NCI-H82 (cell line): ENCODE measurements around the gene FAM72B.
"Not testable (repeated sequence)": the region's sequence is repeated elsewhere in the genome, so short reads cannot be mapped to it uniquely, and the experiment has no call there.

ENCODE experiments used
- DNase-seq: peaks from one replicate; lab custom pipeline; 2025; lab: John Stamatoyannopoulos, UW

FAM72B gene

GRCh38 chr1:121200232-121200631 is 16.1 kb upstream of the FAM72B start:
- DNase-seq, result not testable (repeated sequence)

DNA sequence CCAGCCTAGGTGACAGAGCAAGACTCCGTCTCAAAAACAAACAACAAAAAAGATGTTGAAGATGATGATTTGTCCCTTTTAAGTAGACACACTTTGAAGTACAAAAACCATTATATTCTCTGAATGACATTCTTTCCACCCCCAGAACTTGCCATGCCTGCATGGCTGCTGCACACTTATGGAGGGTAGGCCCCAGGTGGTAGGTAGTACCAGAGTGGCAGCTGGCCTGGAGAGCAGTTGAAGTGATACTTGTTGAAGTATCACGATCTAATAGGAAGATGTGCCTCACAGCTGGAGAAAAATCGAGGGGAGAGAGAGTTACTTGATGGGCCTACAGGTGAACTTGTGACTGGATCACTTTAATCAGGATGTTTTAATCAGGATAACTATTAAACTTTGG is 15.6 kb upstream of the FAM72B start:
- DNase-seq, result not testable (repeated sequence)

DNA sequence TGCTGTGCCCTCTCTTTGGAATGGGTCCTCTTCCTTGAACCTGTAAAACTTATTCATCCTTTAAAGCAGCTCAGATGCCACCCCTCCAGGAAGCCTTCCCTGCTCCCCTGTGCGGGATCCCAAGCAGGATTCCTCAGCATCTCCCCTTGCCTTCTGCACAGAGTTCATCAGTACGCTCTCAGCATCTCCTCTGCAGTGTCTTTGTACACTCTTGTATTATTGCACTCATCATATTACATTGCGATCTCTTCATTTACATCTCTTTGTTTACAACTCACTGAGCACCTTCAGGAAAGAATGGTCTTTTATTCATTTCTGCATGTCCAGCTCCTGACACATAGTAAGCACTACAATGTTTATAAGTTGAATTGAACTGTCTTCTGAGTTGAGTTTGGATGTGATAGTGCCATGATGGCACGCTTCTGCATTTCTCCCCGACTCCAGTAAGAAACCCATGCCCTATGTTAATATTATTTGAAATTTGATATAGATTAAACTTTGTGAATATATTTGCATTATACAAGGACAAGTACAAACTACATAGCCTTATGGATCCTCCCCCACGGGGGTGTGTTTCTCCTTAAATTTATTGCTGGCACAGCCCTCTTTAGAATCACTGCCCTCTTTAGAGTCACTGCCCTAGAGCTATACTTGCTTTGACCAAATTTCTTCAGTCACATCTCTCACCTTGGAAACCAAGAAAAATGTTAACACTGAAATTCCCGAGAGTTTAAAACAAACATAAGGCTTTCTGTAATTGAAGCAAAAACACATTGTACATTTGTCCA is 13.1 kb upstream of the FAM72B start:
- not testable (repeated sequence) for DNase-seq

GRCh38 chr1:121192512-121192911 is 8.4 kb upstream of the FAM72B start:
- DNase-seq, result not testable (repeated sequence)

GRCh38 chr1:121187914-121188313 is 3.8 kb upstream of the FAM72B start:
- DNase-seq, result not testable (repeated sequence)

- not testable (repeated sequence) for DNase-seq
Measured at GRCh38 chr1:121186191-121186590, 2.1 kb upstream of the FAM72B start.

GRCh38 chr1:121185140-121185708 is 1.1 kb upstream of the FAM72B start:
- not testable (repeated sequence) for DNase-seq

GRCh38 chr1:121183867-121184266 is 273 bp downstream of the FAM72B start:
- DNase-seq, result not testable (repeated sequence)

DNA sequence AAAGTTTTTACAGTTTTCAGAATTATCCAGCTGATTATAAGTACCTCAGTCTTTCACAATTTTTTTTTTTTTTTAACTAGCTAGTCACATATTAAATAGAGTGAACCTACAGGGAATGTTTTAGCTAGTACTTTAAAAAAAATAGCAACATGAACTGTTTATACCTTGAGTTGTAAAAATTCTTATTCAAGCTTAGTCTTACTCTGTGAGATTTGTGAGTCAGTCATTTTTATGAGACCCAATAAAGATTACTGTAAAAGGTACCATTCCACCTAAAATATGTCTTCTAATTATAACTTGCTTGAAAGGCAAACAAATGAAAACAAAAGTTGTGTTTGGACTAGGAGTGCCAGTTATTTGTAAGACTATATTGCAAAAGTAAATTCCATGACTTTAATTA is 5.9 kb downstream of the FAM72B start:
- DNase-seq, result not testable (repeated sequence)

DNA sequence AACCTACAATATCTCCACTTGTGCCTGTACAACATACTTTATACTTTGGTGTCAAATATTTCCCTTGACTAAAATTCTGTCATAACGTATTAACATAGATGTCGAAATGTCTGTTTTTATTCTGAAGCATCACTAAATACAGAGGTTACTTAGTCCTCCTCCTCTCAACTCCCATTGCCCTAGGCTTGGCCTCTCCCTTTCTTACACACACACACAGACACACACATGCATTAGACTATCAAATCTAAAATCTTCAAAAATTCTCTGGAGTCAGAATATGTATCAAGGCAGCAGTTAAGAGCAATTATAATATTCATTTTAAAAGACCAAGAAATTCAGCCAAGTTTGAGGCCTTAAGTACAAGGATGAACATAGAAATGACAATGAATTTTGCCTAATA is 7.5 kb downstream of the FAM72B start:
- DNase-seq, result not testable (repeated sequence)

GRCh38 chr1:121168152-121168668 is 15.9 kb downstream of the FAM72B start:
- not testable (repeated sequence) for DNase-seq

- DNase-seq, result not testable (repeated sequence)
Measured at GRCh38 chr1:121167225-121167738, 16.9 kb downstream of the FAM72B start.

- DNase-seq, result not testable (repeated sequence)
Measured at GRCh38 chr1:121165296-121165695, 18.8 kb downstream of the FAM72B start.

DNA sequence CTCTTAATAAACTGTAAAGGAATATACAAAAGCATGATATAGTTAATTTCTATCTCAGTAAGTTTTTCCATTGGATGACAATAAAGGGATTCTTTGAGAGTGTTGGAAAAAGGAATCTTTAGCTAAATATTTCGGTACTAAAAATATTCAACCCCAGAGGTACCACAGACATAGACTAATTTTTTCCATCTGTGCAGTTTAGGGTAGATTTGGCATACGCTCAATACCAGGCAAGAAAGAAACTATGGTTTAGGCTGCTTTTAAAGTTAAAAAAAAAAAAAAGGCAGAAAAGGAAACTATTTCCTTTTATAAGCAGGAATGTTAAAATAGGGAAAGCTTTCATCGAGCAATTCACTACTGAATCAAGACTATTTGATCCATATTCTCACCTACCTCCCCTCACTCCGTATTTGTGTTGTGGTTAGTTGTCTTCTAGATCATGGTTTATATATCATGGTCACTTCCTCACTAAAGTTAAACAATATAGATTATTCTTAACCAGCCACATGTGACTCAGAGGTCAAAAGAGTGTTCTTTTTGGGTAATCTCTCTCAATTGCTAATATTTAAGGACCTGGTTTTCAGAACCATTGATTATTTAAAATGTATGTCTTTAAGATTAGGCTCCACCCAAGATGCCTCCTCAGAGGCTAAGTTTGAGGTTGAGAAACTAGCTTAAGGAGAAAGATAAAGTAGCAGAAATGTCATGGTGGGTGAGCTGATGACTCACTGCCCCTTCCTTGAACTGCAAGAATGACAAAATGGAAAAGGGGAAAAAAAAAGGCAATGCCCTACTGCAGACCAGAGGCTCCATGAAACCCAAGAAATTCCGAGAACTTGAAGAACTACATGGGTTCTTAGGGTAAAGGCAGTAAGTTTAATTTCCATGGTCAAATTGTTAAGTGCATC is 20.0 kb downstream of the FAM72B start:
- DNase-seq, result not testable (repeated sequence)

- not testable (repeated sequence) for DNase-seq
Measured at GRCh38 chr1:121161199-121161901, 22.8 kb downstream of the FAM72B start.

DNA sequence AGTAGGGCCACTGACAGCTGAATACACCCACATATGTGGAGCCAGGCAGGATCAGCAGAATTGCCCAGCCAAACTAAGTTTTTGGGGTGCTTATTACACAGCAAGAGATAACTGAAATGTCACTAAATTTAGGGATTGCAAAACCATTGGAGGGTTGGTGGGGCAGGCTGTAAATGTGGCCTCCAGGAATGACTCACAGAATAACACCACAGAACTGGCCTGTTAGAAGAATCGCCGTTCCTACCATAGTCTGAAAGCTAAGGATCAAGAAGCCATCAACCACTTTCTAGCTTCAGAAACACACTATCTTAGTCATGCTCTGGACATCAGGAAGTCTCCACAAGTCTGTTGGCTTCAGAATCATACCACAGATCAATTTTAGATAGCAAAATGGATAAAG is 24.0 kb downstream of the FAM72B start:
- not testable (repeated sequence) for DNase-seq

DNA sequence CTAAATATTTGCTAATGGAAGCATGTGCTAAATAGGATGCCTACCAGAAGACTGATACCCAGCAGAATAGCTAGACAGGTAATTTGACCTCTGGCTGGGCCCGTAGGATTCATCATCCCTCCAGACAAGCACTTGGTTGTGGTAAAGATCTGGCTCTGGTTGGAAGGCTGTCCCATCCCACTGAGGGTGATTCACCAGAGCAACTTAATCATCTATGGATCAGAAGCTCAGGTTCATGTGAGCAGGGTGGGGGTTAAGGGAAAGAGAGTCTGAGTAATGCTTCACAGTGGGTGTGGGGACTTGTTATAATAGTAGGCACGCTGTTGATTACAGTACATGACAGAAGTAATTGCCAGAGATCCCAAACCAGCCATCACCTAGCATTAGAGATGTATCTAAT is 26.5 kb downstream of the FAM72B start:
- not testable (repeated sequence) for DNase-seq

DNA sequence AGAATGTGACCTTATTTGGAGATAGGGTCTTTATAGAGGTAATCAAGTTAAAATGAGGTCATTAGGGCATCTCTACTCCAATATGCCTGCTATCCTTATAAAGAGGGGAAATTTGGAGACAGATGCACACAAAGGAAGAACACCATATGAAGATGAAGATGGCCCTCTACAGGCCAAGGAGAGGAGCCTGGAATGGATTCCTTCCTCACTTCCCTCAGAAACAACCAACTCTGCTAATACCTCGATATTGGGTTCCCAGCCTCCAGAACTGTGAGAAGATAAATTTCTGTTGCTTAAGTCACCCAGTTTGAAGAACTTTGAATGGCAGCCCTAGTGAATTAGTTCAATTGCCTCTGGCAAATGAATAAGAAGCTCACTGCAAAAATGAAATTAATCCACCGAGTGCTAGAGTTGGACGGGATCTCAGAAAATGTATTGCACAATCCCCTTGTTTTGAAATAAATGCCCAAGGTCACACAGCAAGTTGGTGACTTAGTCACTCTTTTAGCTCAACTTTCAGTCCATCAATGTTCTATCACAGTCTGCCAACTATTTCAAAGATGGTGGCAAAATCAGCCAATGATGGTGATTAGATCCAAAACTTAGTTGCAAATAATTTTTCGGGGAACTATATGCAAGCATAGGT is 27.1 kb downstream of the FAM72B start:
- not testable (repeated sequence) for DNase-seq

DNA sequence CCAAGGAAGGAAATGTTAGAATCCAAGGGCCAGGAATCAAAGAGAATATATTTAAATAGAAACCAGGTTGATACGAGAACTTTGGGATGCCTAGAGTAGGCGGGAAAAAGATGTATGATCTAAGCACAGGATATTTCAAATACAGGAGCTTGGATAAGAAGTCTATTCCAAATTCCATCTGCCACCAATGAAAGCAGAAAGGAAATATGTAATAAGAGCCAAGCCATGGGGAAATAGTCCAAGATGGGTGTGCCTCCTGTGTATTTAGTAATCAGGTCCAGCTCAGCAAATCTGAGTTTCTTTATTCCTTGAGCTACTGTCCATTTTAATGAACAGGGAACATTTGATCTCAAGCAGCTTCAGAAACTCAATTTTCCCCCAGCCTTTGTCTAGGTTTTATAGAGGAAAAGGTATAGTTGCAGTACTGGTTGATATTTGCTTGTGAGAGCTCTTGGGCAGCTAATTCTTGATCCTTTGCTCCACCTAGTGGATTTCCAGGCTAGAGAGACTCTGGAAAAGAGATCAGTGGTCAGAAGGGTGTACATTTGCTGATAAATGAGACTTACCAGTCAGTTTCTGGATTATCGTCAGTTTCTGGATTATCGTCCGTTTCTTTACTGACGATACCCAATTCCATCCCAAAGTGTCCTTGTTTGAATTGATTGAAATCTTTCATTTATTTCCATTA is 28.3 kb downstream of the FAM72B start:
- DNase-seq, result peak; percentile 40

GRCh38 chr1:121154811-121155210 is 29.3 kb downstream of the FAM72B start:
- not testable (repeated sequence) for DNase-seq
